HG03571 (cell line): ENCODE results near the gene SCYGR3.

Experiments used
- ATAC-seq: cut with Tn5 transposase; IDR thresholded peaks from one replicate; pipeline ENCODE4 v1.9.1; 2021; ENCODE audit not compliant: unreplicated experiment

SCYGR3 gene

DNA sequence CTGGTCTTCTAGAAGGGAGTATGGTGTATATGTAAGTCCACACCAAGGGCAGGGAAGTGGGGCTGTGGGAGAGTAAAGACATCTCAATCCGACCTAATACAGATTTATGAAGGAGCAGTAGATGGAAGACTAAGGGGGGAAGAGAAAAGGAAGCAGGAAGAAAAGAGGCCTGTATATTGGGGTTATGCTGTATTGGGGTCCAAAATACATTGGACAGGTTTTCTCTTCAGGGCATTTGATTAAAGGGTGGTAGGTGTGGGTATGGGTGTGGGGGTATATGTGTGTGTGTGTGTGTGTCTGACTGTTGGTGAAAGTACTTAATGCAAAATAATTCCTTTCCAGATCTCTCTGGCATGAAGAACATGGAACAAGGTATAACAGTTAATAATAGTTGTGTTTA, 49.6 kb downstream of the SCYGR3 start:
- ATAC-seq, result no peak
